Erythroblast (primary cell): Measurements from ENCODE around the gene RFX7.

ENCODE experiments used
- GATA1 ChIP-seq: IDR thresholded peaks from 2 replicates; pipeline ENCODE4 v1.6.1; 2011; ENCODE audit warnings: low read depth, mild to moderate bottlenecking, control low read depth, low read length, moderate library complexity
- POLR2A ChIP-seq: IDR thresholded peaks from 2 replicates; pipeline ENCODE4 v1.6.1; 2011; ENCODE audit warnings: mild to moderate bottlenecking, low read length

- TF ChIP-seq POLR2A (no peak), GATA1 (no peak)
Measured at GRCh38 chr15:56052395-56053045, 191.2 kb downstream of the RFX7 start.
